GM19372 (cell line): Measurements from ENCODE around the gene ATG13.
"Not testable (repeated sequence)": the region's sequence is repeated elsewhere in the genome, so short reads cannot be mapped to it uniquely, and the experiment has no call there.

ENCODE experiments used
- ATAC-seq: cut with Tn5 transposase; IDR thresholded peaks from one replicate; pipeline ENCODE4 v1.9.1; 2021; ENCODE audit warnings: mild to moderate bottlenecking, low read depth, moderate library complexity; ENCODE audit not compliant: unreplicated experiment

The ATG13 gene

GRCh38 chr11:46642627-46643335 is 25.4 kb downstream of the ATG13 start:
- no peak for ATAC-seq

- no peak for ATAC-seq
Observed at GRCh38 chr11:46643531-46643930, 26.2 kb downstream of the ATG13 start.

- ATAC-seq: no peak
Observed at GRCh38 chr11:46643986-46644385, 26.6 kb downstream of the ATG13 start.

- no peak for ATAC-seq
Observed at GRCh38 chr11:46649180-46649738, 31.9 kb downstream of the ATG13 start.

- ATAC-seq: no peak
Observed at GRCh38 chr11:46655631-46656030, 38.3 kb downstream of the ATG13 start.

GRCh38 chr11:46657186-46657585 is 39.8 kb downstream of the ATG13 start:
- ATAC-seq: no peak

GRCh38 chr11:46658259-46658658 is 40.9 kb downstream of the ATG13 start:
- no peak for ATAC-seq

GRCh38 chr11:46659908-46660307 is 42.6 kb downstream of the ATG13 start:
- no peak for ATAC-seq

GRCh38 chr11:46661836-46662235 is 44.5 kb downstream of the ATG13 start:
- no peak for ATAC-seq

GRCh38 chr11:46662366-46662765 is 45.0 kb downstream of the ATG13 start:
- ATAC-seq: no peak

- no peak for ATAC-seq
Observed at GRCh38 chr11:46663277-46663940, 46.1 kb downstream of the ATG13 start.

- ATAC-seq: no peak
Observed at GRCh38 chr11:46664612-46665011, 47.3 kb downstream of the ATG13 start.

- no peak for ATAC-seq
Observed at GRCh38 chr11:46665356-46665755, 48.0 kb downstream of the ATG13 start.

- ATAC-seq: no peak
Observed at GRCh38 chr11:46666516-46666915, 49.2 kb downstream of the ATG13 start.

- ATAC-seq: no peak
Observed at GRCh38 chr11:46667043-46667481, 49.7 kb downstream of the ATG13 start.

GRCh38 chr11:46668480-46669085 is 51.2 kb downstream of the ATG13 start:
- ATAC-seq: no peak

- ATAC-seq: no peak
Observed at GRCh38 chr11:46669711-46670139, 52.4 kb downstream of the ATG13 start.

GRCh38 chr11:46670521-46670920 is 53.2 kb downstream of the ATG13 start:
- ATAC-seq: not testable (repeated sequence)

GRCh38 chr11:46671958-46672315 is 54.6 kb downstream of the ATG13 start:
- ATAC-seq: no peak

GRCh38 chr11:46672381-46672839 is 55.1 kb downstream of the ATG13 start:
- no peak for ATAC-seq

GRCh38 chr11:46673713-46674462 is 56.5 kb downstream of the ATG13 start:
- ATAC-seq: no peak
